Measurements from ENCODE around the gene SIRPA. TPM values are rescaled to one million over a fixed set of nuclear protein-coding genes. Genes with fewer than 3 reads are reported as not detected.

The SIRPA gene
- total RNA-seq, 1 experiment from 2014 or later: 8.9 TPM

- TF ChIP-seq E2F1 (CRISPR knock-in tag; IDR thresholded peaks at IDR 0.05) (no peak), MXD4 (CRISPR knock-in tag; IDR thresholded peaks at IDR 0.05; ENCODE audit: borderline replicate concordance) (no peak), NFATC4 (CRISPR knock-in tag; IDR thresholded peaks at IDR 0.05) (no peak), CBFB (CRISPR knock-in tag; IDR thresholded peaks at IDR 0.05; ENCODE audit: low read depth) (no peak), USF2 (CRISPR knock-in tag; IDR thresholded peaks at IDR 0.05) (no peak)
Observed at GRCh38 chr20:1877609-1878200, 17.5 kb upstream of the SIRPA start (continued).

GRCh38 chr20:1879369-1879768 is 15.8 kb upstream of the SIRPA start:
- no peak for ATAC-seq
- Mint-ChIP-seq H3K4me1 (peaks cover 23% of the 10 kb centered on the region), H3K27me3 (ENCODE audit: low read depth) (peaks cover 5% of the 10 kb centered on the region; the same call in 1 of the 2 replicates), H3K27ac (no peak overlapping the region), H3K9me3 (no peaks in the 10 kb centered on the region), H3K4me3 (no peak overlapping the region), H3K36me3 (no peaks in the 10 kb centered on the region)
- ChIA-PET POLR2A (no interaction called here), CTCF (interaction anchor here (1.2 kb wide), 1 partner anchor 102 kb away, joined by 4 read pairs; no protein-coding TSS in a partner anchor)
- TF ChIP-seq JAZF1 (CRISPR knock-in tag; IDR thresholded peaks at IDR 0.05) (no peak), TP53 (CRISPR knock-in tag; IDR thresholded peaks at IDR 0.05) (no peak), FOXK1 (CRISPR knock-in tag; IDR thresholded peaks at IDR 0.05) (no peak)
- no peak for DNase-seq (ENCODE audit: low spot score)

- H3K9me3 Mint-ChIP-seq: no peaks in the 10 kb centered on the region
- H3K4me3 Mint-ChIP-seq: no peak overlapping the region
- H3K36me3 Mint-ChIP-seq: no peaks in the 10 kb centered on the region
- peaks cover 5% of the 10 kb centered on the region; the same call in 1 of the 2 replicates for H3K27me3 Mint-ChIP-seq (ENCODE audit: low read depth)
- no peak for DNase-seq (ENCODE audit: low spot score)
- H3K27ac Mint-ChIP-seq: no peak overlapping the region
- ChIA-PET POLR2A (no interaction called here), CTCF (interaction anchor here (1.2 kb wide), 1 partner anchor 103 kb away, joined by 4 read pairs; no protein-coding TSS in a partner anchor)
- ATAC-seq: no peak
- no peak for TF ChIP-seq CREM (CRISPR knock-in tag; IDR thresholded peaks at IDR 0.05)
- peaks cover 23% of the 10 kb centered on the region for H3K4me1 Mint-ChIP-seq
Observed at GRCh38 chr20:1879934-1880333, 15.3 kb upstream of the SIRPA start.

- H3K27ac Mint-ChIP-seq: no peak overlapping the region
- no peak for DNase-seq (ENCODE audit: low spot score)
- no peak overlapping the region for H3K4me3 Mint-ChIP-seq
- peaks cover 5% of the 10 kb centered on the region; the same call in 1 of the 2 replicates for H3K27me3 Mint-ChIP-seq (ENCODE audit: low read depth)
- ATAC-seq: no peak
- POLR2A ChIA-PET: no interaction called here
- CTCF ChIA-PET: no interaction called here
- H3K9me3 Mint-ChIP-seq: no peaks in the 10 kb centered on the region
- no peaks in the 10 kb centered on the region for H3K36me3 Mint-ChIP-seq
- H3K4me1 Mint-ChIP-seq: peaks cover 23% of the 10 kb centered on the region
- TF ChIP-seq FOXP1 (CRISPR knock-in tag; IDR thresholded peaks at IDR 0.05; ENCODE audit: borderline replicate concordance) (no peak), CREM (CRISPR knock-in tag; IDR thresholded peaks at IDR 0.05) (no peak), GRHL2 (CRISPR knock-in tag; IDR thresholded peaks at IDR 0.05; ENCODE audit: insufficient replicate concordance, severe bottlenecking) (no peak), ERG (CRISPR knock-in tag; IDR thresholded peaks at IDR 0.05) (no peak), ESRRA (CRISPR knock-in tag; IDR thresholded peaks at IDR 0.05; ENCODE audit: borderline replicate concordance) (no peak), TEAD4 (CRISPR knock-in tag; IDR thresholded peaks at IDR 0.05) (no peak), ZNF138 (CRISPR knock-in tag; conservative IDR thresholded peaks at IDR 0.05) (no peak), CTCF (IDR thresholded peaks at IDR 0.05) (no peak), MAX (CRISPR knock-in tag; IDR thresholded peaks at IDR 0.05) (no peak), ZSCAN18 (CRISPR knock-in tag; IDR thresholded peaks at IDR 0.05) (no peak), USF2 (CRISPR knock-in tag; IDR thresholded peaks at IDR 0.05) (no peak), GTF2I (CRISPR knock-in tag; conservative IDR thresholded peaks at IDR 0.05) (no peak), ZNF232 (CRISPR knock-in tag; IDR thresholded peaks at IDR 0.05) (no peak)
Observed at GRCh38 chr20:1880529-1881239, 14.5 kb upstream of the SIRPA start.
